NCI-H128 (cell line): ENCODE results near the gene PNLIPRP2.

Source experiments
- DNase-seq: peaks from one replicate; lab custom pipeline; 2025; ENCODE audit not compliant: unreplicated experiment; lab: John Stamatoyannopoulos, UW

Gene PNLIPRP2

DNA sequence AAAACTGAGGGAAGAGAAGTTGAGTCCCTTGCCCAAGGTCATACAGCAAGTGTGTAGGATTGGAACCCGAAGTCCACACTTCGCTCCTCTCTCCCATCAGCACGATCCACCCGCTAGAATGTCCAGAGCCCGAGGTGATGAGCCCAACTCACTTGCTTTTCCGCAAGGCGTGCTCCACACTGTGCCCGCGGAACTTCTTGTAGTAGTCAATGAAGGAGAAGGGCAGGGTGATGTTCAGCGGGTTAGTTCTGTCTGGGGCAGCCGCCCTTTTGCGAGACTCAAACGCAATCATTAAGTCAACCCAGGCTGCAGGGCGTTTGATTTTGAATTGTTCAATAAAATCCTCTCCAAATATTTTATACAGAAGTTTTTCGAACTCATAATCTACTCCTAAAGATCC lies 58.6 kb downstream of the PNLIPRP2 start:
- no peak for DNase-seq

DNA sequence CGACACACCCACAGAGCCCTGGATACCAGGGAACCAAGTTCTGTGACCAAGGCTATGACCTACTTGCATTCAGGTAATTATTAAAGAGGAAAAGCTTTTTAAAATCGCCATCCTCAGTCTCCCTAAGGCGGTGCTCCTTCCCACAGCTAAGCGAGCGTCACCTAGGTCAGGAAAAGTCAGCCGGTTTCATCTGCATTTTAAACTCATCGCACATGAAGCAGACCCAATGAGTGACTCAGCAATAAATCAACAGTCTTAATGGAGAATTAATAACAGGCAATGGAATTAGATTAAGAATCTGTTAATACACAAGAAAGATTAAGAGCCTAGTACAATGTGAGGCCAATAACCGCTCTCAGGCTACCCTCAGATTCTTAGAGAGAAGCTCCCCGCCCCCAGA lies 62.4 kb downstream of the PNLIPRP2 start:
- no peak for DNase-seq

DNA sequence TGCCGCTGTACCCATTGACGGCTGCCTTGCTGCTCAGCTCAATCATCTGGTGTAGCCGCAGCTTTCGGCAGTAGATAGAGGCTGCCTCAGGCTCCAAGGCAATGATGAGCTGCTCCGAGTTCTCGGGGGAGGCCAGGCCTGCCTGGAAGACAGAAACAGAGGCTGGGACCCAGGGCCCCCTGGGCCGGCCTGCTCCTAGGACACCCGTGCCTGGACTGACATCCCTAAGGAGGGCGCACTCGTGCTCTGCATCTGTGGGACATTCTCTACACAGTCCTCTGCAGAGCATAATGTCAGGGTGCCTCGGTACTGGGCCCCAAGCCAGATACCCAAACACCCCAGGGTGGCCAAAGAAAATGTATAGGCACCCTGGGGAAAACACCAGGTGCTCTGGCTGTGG lies 63.1 kb downstream of the PNLIPRP2 start:
- no peak for DNase-seq

DNA sequence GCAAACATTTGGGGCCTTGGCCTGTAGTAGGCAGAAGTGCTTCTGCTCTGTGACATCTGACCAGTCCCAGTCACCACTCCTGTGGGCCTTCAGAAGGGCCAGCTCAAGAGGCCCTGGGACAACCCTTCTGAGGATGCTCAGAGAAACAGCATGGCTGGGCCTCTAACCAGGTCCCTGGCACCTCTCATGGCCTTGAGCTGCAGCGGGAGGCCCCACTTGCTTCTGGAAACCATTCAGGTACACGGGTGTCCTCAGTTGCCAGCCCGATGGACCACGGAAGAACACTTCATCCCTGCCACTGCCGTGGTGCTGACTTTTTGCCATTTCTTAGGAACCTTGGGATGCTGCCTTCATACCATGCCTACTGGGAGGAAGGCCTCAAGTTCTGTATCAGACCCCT lies 64.0 kb downstream of the PNLIPRP2 start:
- no peak for DNase-seq

DNA sequence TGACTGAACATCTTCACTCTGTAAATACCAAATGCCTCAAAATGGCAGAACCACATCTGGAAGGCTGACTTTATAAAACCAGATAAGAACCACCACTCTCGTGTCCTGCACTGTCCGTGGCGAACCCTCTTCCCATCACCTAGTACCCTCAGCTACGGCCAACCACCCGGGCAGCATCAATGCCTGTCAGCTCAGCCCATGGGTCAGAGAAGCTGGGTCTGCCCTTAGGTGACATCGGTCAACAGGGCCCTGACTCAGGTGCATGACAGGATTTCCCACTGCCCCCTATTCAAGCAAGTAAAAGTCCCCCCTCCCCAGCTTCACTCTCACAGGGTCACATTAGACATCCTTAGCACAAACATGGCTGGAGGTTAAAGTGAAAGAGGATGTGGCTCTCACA lies 65.1 kb downstream of the PNLIPRP2 start:
- no peak for DNase-seq

DNA sequence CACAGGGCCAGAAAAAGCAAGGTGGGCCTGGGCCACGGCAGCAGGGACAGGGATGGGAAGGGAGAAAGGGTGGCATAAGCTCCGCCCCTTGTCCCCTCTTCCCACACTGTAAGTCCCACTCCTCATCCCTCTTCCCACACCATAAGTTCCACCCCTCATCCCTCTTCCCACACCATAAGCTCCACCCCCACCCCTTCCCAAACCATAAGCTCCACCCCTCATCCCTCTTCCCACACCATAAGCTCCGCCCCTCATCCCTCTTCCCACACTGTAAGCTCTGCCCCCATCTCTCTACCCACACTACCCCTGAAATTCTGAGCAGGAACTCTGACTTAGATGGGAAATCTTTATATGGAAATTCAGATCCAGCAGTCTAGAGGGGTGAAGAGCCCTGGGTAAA lies 65.9 kb downstream of the PNLIPRP2 start:
- no peak for DNase-seq

DNA sequence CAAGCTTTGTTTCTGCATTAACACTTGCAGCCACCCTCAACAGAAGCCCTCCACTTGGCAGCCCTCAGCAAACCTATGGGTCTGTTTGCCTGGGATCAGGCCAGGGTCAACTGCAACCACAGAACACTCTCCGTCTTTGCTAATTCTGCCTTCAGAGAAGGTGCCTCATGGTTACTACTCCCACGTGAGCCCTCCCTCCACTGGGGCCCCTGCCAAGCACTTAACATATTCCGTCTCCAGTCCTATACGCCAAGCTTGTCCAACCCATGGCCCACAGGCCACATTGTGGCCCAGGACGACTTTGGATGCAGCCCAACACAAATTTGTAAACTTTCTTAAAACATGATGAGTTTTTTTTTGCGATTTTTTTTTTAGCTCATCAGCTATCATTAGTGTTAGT lies 66.9 kb downstream of the PNLIPRP2 start:
- no peak for DNase-seq

DNA sequence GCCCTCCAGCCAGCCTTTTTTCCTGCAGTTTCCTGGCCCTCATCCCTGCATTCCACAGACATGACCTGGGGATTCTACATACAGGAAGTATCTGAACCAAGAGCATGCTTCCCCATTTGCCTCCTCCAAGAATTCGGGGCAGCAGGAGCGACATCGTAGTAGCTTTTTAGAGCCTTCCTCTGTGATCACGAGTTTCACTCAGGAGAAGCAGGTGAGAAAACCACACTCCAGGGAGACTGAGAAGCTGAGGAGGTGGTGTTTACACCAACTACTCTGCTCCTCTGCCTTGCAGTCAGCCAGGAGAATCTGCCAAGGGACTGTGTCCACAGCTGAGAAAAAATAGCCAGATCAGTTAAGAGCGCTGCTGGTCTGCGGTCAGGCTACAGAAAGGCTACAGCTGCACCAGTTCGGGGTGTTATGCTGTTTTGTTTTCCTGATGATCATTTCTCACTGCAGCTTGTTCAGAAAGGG lies 67.5 kb downstream of the PNLIPRP2 start:
- no peak for DNase-seq

DNA sequence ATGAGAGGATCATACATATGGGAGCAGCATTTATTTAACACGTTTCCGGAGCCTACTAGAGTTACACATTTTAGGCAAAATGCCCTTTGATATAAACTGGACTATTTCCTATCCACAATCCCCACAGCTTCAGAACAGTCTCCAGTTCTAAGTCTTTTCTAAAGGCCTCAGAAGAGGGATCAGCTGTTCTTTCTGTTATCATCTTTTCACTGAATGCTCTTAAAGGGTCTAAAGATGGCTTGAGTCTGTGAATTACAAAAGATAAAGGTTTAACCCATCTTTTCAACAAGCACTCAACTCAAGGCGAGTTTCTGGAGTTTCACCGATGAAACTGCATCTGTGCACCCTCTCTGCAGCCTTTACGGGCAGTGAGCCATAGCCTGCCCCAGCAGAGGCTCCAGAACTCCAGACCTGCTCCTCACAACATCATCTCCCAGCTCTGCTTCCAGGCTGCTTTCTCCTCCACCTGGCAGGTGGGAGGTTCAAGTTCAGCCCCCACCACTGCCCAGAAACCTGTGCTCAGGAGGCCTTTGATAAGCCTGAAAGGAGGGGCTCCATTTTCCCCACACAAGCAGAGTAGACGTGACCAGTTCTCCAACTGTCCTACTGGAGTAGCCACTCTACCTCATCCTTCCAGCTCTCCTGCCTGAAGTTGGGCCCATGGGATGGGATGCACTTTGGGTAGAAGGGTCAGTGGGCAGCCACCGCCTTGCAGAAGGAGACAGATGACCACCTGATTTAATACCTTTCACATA lies 68.2 kb downstream of the PNLIPRP2 start:
- no peak for DNase-seq

DNA sequence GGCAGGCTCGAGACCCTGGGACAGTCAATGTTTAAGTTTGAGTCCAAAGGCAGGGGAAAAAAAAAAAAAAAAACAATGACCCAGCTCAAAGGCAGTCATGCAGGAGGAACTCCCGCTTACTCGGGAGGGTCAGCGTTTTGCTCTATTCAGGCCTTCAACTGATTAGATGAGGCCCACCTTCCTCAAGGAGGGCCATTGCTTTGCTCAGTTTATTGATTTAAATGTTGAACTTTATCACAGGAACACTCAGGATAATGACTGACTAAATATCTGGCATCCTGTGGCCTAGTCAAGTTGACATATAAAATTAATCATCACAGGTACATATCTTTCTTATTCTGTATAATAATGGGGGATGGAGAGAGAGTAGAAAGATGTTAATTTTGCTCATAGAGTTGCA lies 69.0 kb downstream of the PNLIPRP2 start:
- no peak for DNase-seq

DNA sequence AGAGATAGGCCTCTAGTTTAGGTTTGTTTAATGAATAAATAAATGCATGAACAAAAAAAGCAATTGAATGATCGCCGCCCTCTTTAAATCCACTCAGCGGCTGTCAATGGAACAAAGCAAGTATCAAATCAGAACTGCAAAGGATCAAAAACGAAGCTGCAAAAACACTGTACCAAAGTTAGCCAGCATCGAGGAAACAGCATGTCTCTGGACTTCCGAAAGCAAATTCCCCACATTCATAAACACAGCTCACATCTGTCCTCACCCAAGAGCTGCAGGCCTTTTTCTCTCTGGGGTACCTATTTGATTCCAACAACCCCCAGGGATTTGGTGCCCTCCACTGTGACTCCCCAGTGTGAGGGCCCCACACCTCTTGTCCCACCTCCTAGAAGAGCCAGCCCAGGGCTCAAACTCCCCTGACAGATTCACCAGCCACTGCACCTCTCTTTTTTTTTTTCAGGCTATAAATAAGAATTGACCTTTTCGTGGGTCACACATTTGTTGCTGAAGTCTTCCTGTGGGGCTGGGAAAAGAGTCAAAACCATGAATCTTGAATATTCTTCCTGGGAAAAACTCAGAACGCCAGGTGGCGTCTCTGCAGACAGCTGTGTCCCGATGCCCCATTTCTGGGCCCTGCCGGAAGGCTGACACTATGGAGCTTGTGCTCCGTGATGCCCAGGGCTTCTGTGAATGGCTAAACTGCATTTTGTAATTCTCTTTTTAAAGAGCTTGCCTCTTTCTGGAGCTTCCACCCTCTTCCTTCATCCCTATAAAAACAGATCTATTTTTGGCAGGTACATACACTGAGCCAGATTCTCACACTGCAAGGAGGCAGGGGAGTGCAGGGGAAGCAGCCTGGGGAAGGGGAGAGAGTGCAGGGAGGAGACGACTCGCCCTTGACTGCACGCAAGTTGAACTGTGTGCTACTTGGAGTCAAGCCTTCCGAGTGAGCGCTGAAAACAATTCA lies 69.9 kb downstream of the PNLIPRP2 start:
- no peak for DNase-seq

DNA sequence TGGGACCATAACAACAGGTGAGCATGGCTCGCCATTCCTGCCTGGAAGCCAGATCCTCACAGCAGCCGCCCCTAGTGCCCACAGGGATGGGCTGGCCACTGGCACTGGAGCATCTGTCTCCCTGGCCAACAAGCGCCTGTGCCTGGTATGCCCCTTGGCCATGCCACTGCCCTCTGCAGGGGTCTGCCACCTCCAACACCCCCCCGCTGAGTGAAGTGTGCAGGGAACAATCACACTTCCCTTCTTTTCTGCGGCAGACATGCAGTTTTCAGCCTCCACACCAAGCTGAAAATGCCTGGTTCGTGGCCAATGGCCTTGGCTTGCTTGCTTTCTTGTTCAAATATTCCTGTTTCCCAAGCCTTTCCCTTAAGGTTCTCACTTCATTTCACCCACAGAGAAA lies 70.9 kb downstream of the PNLIPRP2 start:
- no peak for DNase-seq

DNA sequence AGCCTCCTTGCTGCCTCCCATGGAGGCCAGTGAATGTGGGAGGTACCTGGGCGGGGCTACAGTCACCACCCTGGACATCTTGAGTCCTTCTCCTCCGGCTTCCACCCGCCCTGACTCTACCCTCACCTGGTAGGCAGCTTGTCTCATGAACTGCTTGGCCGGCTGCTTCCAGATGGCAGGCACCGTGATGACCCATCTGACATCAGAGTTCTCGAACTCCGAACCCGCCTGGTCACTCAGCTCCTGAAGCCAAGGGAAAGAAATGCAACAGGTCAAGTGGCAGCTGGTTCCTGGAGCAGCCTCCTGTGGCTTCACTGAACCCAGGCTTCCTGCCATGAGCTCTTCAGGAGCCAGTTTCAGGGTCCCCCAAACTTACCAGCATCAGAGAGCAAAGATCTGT lies 71.5 kb downstream of the PNLIPRP2 start:
- DNase-seq, result no peak

DNA sequence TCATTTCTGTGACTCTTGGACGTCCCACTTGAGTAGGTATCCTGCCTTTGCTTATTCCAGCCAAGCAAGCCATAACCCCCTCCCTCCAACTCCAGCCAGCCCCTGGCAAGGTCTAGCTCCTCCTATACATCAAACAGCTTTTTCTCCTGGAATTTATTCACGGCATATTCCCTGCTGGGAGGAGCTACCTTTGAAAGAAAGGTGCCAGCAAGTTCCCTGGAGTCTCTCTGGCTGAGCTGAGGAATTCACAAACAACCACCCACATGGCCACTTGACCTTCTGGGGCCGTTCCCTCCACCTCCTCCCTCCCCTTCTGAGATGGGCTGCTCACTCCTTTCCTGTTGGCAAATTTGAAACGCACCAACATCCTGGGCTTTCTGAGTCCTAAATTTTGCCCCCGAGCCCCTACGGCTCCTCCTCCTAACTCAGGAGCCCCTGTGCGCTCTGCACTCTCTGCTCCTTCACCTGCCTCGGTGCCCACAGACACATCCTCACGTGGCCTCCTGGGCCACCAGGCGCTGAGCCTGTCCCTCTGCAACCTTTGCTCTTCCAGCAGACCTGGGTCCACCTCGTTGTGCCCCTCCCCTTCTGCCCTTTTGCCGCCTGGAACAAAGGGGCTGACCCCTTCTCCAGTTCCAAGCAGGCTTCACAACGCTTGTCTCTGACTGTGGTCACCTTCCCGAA lies 73.6 kb downstream of the PNLIPRP2 start:
- no peak for DNase-seq
